HEK293 (cell line): ENCODE results near the gene AKT2.

Source experiments
- KLF16 ChIP-seq: fragments of 450-650 bp; formaldehyde crosslinking; IDR thresholded peaks from 2 replicates; pipeline ENCODE4 v1.5.1; 2017; ENCODE audit warnings: missing biosample characterization, missing genetic modification characterization
- KLF7 ChIP-seq: fragments of 450-650 bp; formaldehyde crosslinking; IDR thresholded peaks from 2 replicates; pipeline ENCODE4 v1.5.1; 2016; ENCODE audit warnings: missing biosample characterization, missing genetic modification characterization, borderline replicate concordance
- MEIS1 ChIP-seq: sonication (generic); formaldehyde crosslinking; IDR thresholded peaks from 2 replicates; pipeline ENCODE4 v1.8.1; 2022; ENCODE audit warnings: missing genetic modification reagents, mild to moderate bottlenecking, borderline replicate concordance
- OVOL3 ChIP-seq: fragments of 450-650 bp; formaldehyde crosslinking; IDR thresholded peaks from 2 replicates; pipeline ENCODE4 v1.5.1; 2016; ENCODE audit warnings: missing biosample characterization, missing genetic modification characterization
- PRDM4 ChIP-seq: fragments of 450-650 bp; formaldehyde crosslinking; IDR thresholded peaks from 2 replicates; pipeline ENCODE4 v1.5.1; 2017; ENCODE audit warnings: missing biosample characterization, missing genetic modification characterization
- RBAK ChIP-seq: fragments of 450-650 bp; formaldehyde crosslinking; IDR thresholded peaks from 2 replicates; pipeline ENCODE4 v1.5.1; 2016; ENCODE audit warnings: missing biosample characterization, missing genetic modification characterization
- SP7 ChIP-seq: fragments of 450-650 bp; formaldehyde crosslinking; IDR thresholded peaks from 2 replicates; pipeline ENCODE4 v1.5.1; 2016; ENCODE audit warnings: missing biosample characterization, missing genetic modification characterization
- ZBTB17 ChIP-seq: fragments of 450-650 bp; formaldehyde crosslinking; IDR thresholded peaks from 2 replicates; pipeline ENCODE4 v1.5.1; 2016; ENCODE audit warnings: missing biosample characterization, missing genetic modification characterization
- ZEB2 ChIP-seq: fragments of 450-650 bp; formaldehyde crosslinking; IDR thresholded peaks from 2 replicates; pipeline ENCODE4 v1.5.1; 2016; ENCODE audit warnings: missing biosample characterization, missing genetic modification characterization
- ZNF202 ChIP-seq: fragments of 450-650 bp; formaldehyde crosslinking; IDR thresholded peaks from 2 replicates; pipeline ENCODE4 v1.5.1; 2016; ENCODE audit warnings: missing biosample characterization, missing genetic modification characterization, borderline replicate concordance
- ZNF239 ChIP-seq: fragments of 450-650 bp; formaldehyde crosslinking; IDR thresholded peaks from 2 replicates; pipeline ENCODE4 v1.5.1; 2016; ENCODE audit warnings: missing biosample characterization, missing genetic modification characterization
- ZNF24 ChIP-seq: fragments of 450-650 bp; formaldehyde crosslinking; IDR thresholded peaks from 2 replicates; pipeline ENCODE4 v1.5.1; 2016; ENCODE audit warnings: missing biosample characterization, missing genetic modification characterization
- ZNF248 ChIP-seq: fragments of 450-650 bp; formaldehyde crosslinking; IDR thresholded peaks from 2 replicates; pipeline ENCODE4 v1.5.1; 2017; ENCODE audit warnings: missing biosample characterization, missing genetic modification characterization
- ZNF510 ChIP-seq: fragments of 450-650 bp; formaldehyde crosslinking; IDR thresholded peaks from 2 replicates; pipeline ENCODE4 v1.5.1; 2018; ENCODE audit warnings: mild to moderate bottlenecking, missing genetic modification characterization, missing biosample characterization; ENCODE audit not compliant: insufficient replicate concordance
- ZNF530 ChIP-seq: fragments of 450-650 bp; formaldehyde crosslinking; IDR thresholded peaks from 2 replicates; pipeline ENCODE4 v1.5.1; 2016; ENCODE audit warnings: low read depth, missing biosample characterization, missing genetic modification characterization
- ZNF701 ChIP-seq: fragments of 450-650 bp; formaldehyde crosslinking; IDR thresholded peaks from 2 replicates; pipeline ENCODE4 v1.5.1; 2016; ENCODE audit warnings: missing biosample characterization, missing genetic modification characterization
- ZNF768 ChIP-seq: fragments of 450-650 bp; formaldehyde crosslinking; IDR thresholded peaks from 2 replicates; pipeline ENCODE4 v1.5.1; 2018; ENCODE audit warnings: missing biosample characterization, mild to moderate bottlenecking, missing genetic modification characterization
- ZNF777 ChIP-seq: fragments of 450-650 bp; formaldehyde crosslinking; IDR thresholded peaks from 2 replicates; pipeline ENCODE4 v1.5.1; 2017; ENCODE audit warnings: missing biosample characterization, missing genetic modification characterization, borderline replicate concordance
- ZNF785 ChIP-seq: fragments of 450-650 bp; formaldehyde crosslinking; IDR thresholded peaks from 2 replicates; pipeline ENCODE4 v1.5.1; 2016; ENCODE audit warnings: missing biosample characterization, missing genetic modification characterization
- ZNF830 ChIP-seq: fragments of 450-650 bp; IDR thresholded peaks from 2 replicates; pipeline ENCODE4 v1.5.0; 2018; ENCODE audit warnings: missing biosample characterization, missing genetic modification characterization, low read depth, mild to moderate bottlenecking, moderate library complexity
- ZNF837 ChIP-seq: fragments of 450-650 bp; formaldehyde crosslinking; IDR thresholded peaks from 2 replicates; pipeline ENCODE4 v1.5.1; 2016; ENCODE audit warnings: missing biosample characterization, missing genetic modification characterization
- ZNF843 ChIP-seq: fragments of 450-650 bp; formaldehyde crosslinking; IDR thresholded peaks from 2 replicates; pipeline ENCODE4 v1.5.1; 2016; ENCODE audit warnings: missing biosample characterization, missing genetic modification characterization
- TF ChIP-seq, protein P1 (sequence below): fragments of 450-650 bp; formaldehyde crosslinking; IDR thresholded peaks from 2 replicates; pipeline ENCODE4 v1.5.0; 2017; ENCODE audit warnings: missing biosample characterization, missing genetic modification characterization, borderline replicate concordance
- TF ChIP-seq, protein P2 (sequence below): fragments of 450-650 bp; formaldehyde crosslinking; IDR thresholded peaks from 2 replicates; pipeline ENCODE4 v1.5.1; 2016; ENCODE audit warnings: missing biosample characterization, missing genetic modification characterization
- TF ChIP-seq, protein P3 (sequence below): fragments of 450-650 bp; formaldehyde crosslinking; IDR thresholded peaks from 2 replicates; pipeline ENCODE4 v1.5.1; 2016; ENCODE audit warnings: missing biosample characterization, missing genetic modification characterization
- TF ChIP-seq, protein P4 (sequence below): fragments of 450-650 bp; formaldehyde crosslinking; IDR thresholded peaks from 2 replicates; pipeline ENCODE4 v1.5.1; 2016; ENCODE audit warnings: missing biosample characterization, missing genetic modification characterization
- TF ChIP-seq, protein P5 (sequence below): fragments of 450-650 bp; IDR thresholded peaks from 2 replicates; pipeline ENCODE4 v1.5.1; 2018; ENCODE audit warnings: missing biosample characterization, mild to moderate bottlenecking, missing genetic modification characterization

AKT2 gene

DNA sequence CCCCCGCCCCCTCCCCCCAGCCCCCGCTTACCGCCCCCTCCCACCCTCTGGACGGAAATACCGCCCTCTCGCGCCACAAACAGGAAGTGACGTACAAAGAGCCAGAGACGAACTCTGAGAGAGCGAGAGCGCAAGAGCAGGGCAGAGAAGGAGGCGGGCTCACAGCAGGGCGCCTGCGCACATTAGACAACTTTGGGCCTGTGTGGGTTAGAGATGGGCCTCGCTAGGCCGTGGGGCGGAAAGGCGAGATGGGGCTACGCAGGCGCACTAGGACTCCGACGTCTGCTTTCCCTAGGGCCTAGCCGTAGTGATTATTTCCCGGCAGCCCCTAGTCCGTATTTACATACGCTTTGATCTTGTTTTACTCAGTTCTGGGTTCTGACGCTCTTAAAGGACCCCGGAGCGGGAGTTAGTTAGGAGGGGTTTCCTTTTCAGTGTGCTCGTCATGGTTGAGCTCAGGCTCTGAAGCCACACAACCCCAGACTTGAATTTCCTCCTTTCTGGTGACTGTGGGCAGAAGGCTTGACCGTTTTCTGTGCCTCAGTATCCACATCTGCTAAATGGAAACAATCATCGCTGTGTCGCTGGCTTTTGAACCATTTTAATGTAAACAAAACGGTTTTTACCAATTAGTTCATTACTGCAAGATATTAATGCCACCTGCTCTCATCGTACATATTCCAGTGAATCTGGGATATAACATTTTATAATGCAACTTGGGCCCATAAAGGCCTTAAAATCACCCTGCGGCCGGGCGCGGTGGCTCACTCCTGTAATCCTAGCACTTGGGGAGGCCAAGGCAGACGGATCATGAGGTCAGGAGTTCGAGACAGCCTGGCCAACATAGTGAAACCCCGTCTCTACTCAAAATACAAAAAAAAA is 449 bp upstream of the AKT2 start (continued):
- TF ChIP-seq, protein P1, sequence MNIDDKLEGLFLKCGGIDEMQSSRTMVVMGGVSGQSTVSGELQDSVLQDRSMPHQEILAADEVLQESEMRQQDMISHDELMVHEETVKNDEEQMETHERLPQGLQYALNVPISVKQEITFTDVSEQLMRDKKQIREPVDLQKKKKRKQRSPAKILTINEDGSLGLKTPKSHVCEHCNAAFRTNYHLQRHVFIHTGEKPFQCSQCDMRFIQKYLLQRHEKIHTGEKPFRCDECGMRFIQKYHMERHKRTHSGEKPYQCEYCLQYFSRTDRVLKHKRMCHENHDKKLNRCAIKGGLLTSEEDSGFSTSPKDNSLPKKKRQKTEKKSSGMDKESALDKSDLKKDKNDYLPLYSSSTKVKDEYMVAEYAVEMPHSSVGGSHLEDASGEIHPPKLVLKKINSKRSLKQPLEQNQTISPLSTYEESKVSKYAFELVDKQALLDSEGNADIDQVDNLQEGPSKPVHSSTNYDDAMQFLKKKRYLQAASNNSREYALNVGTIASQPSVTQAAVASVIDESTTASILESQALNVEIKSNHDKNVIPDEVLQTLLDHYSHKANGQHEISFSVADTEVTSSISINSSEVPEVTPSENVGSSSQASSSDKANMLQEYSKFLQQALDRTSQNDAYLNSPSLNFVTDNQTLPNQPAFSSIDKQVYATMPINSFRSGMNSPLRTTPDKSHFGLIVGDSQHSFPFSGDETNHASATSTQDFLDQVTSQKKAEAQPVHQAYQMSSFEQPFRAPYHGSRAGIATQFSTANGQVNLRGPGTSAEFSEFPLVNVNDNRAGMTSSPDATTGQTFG (tag by site-specific recombination) = no peak
- TF ChIP-seq MEIS1 (CRISPR knock-in tag) = no peak
- TF ChIP-seq ZNF510 = no peak
- no peak for TF ChIP-seq ZNF777 (tag by site-specific recombination)
- no peak for TF ChIP-seq ZNF202
- TF ChIP-seq ZNF701 (tag by site-specific recombination) = no peak
- TF ChIP-seq ZNF248 (tag by site-specific recombination) = no peak
- peak; percentile 64 for TF ChIP-seq ZNF843 (tag by site-specific recombination)
- TF ChIP-seq, protein P2, sequence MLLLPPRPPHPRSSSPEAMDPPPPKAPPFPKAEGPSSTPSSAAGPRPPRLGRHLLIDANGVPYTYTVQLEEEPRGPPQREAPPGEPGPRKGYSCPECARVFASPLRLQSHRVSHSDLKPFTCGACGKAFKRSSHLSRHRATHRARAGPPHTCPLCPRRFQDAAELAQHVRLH (tag by site-specific recombination) = peak; percentile 97
- peak; percentile 68 for TF ChIP-seq SP7
- no peak for TF ChIP-seq KLF16 (tag by site-specific recombination)
- peak; percentile 16; the same call in 1 of the 2 replicates for TF ChIP-seq ZEB2 (tag by site-specific recombination)
- no peak for TF ChIP-seq ZNF239 (tag by site-specific recombination)
- TF ChIP-seq, protein P3, sequence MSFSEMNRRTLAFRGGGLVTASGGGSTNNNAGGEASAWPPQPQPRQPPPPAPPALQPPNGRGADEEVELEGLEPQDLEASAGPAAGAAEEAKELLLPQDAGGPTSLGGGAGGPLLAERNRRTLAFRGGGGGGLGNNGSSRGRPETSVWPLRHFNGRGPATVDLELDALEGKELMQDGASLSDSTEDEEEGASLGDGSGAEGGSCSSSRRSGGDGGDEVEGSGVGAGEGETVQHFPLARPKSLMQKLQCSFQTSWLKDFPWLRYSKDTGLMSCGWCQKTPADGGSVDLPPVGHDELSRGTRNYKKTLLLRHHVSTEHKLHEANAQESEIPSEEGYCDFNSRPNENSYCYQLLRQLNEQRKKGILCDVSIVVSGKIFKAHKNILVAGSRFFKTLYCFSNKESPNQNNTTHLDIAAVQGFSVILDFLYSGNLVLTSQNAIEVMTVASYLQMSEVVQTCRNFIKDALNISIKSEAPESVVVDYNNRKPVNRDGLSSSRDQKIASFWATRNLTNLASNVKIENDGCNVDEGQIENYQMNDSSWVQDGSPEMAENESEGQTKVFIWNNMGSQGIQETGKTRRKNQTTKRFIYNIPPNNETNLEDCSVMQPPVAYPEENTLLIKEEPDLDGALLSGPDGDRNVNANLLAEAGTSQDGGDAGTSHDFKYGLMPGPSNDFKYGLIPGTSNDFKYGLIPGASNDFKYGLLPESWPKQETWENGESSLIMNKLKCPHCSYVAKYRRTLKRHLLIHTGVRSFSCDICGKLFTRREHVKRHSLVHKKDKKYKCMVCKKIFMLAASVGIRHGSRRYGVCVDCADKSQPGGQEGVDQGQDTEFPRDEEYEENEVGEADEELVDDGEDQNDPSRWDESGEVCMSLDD (tag by site-specific recombination) = no peak
- TF ChIP-seq, protein P4, sequence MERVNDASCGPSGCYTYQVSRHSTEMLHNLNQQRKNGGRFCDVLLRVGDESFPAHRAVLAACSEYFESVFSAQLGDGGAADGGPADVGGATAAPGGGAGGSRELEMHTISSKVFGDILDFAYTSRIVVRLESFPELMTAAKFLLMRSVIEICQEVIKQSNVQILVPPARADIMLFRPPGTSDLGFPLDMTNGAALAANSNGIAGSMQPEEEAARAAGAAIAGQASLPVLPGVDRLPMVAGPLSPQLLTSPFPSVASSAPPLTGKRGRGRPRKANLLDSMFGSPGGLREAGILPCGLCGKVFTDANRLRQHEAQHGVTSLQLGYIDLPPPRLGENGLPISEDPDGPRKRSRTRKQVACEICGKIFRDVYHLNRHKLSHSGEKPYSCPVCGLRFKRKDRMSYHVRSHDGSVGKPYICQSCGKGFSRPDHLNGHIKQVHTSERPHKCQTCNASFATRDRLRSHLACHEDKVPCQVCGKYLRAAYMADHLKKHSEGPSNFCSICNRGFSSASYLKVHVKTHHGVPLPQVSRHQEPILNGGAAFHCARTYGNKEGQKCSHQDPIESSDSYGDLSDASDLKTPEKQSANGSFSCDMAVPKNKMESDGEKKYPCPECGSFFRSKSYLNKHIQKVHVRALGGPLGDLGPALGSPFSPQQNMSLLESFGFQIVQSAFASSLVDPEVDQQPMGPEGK (tag by site-specific recombination) = no peak
- TF ChIP-seq ZBTB17 = peak; percentile 97
- TF ChIP-seq ZNF530 = no peak
- 0 out of 2 replicates have a peak, but pooled peaks have one; percentile 70 for TF ChIP-seq ZNF24 (tag by site-specific recombination)
- TF ChIP-seq OVOL3 = peak; percentile 58; the same call in 1 of the 2 replicates
- no peak for TF ChIP-seq ZNF837
- TF ChIP-seq RBAK (tag by site-specific recombination) = peak; percentile 72
- no peak for TF ChIP-seq ZNF830 (tag by site-specific recombination)
- TF ChIP-seq ZNF768 (tag by site-specific recombination) = 0 out of 2 replicates have a peak, but pooled peaks have one; percentile 5
- TF ChIP-seq, protein P5, sequence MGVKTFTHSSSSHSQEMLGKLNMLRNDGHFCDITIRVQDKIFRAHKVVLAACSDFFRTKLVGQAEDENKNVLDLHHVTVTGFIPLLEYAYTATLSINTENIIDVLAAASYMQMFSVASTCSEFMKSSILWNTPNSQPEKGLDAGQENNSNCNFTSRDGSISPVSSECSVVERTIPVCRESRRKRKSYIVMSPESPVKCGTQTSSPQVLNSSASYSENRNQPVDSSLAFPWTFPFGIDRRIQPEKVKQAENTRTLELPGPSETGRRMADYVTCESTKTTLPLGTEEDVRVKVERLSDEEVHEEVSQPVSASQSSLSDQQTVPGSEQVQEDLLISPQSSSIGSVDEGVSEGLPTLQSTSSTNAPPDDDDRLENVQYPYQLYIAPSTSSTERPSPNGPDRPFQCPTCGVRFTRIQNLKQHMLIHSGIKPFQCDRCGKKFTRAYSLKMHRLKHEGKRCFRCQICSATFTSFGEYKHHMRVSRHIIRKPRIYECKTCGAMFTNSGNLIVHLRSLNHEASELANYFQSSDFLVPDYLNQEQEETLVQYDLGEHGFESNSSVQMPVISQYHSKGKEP (tag by site-specific recombination) = no peak
- no peak for TF ChIP-seq ZNF785 (tag by site-specific recombination)
- TF ChIP-seq KLF7 (tag by site-specific recombination) = peak; percentile 17; the same call in 1 of the 2 replicates
- peak; percentile 70; the same call in 1 of the 2 replicates for TF ChIP-seq PRDM4 (tag by site-specific recombination)
